Esophagus muscularis mucosa (tissue), 2 donors: ENCODE data around the gene C16orf82.

Source experiments
- EP300 ChIP-seq: sonication (generic); formaldehyde crosslinking; IDR thresholded peaks from one replicate; pipeline ENCODE4 v1.6.1; 2017; ENCODE audit warnings: antibody characterized with exemption
- POLR2A ChIP-seq: fragments of 450-650 bp; IDR thresholded peaks from one replicate; pipeline ENCODE4 v1.6.1; 2017; ENCODE audit warnings: antibody characterized with exemption, moderate library complexity, mild to moderate bottlenecking, low read depth

- TF ChIP-seq POLR2A = no peak
- no peak for TF ChIP-seq EP300
These were observed 38.1 kb upstream of the C16orf82 start for GRCh38 chr16:27028591-27029110.
